Adrenal gland (tissue), 12 donors: ENCODE data around the gene MARCHF10. TPM values are rescaled to one million over a fixed set of nuclear protein-coding genes. Genes with fewer than 3 reads are reported as not detected.

Experiments
- DNase-seq, 7 donors: peaks; one replicate each; pipeline ENCODE4 v3.0.0-alpha.2; 2019 to 2020
- H3K27ac ChIP-seq, 5 donors: fragments of 200-600 bp; sonication (generic) in 4 of 5; 1 replicate in 3 of 5; 2 replicates in 2 of 5; pipeline versions ENCODE4 v1.5.1 to v1.8.0; 2016 to 2020; ENCODE audit warnings: mild to moderate bottlenecking in 1 of 5
- H3K27me3 ChIP-seq: fragments of 200-600 bp; 2 replicates; pipeline ENCODE4 v1.8.0; 2021
- H3K36me3 ChIP-seq, 2 donors: fragments of 200-600 bp; replicated peaks in 1 of 2; 1 replicate in 1 of 2; 2 replicates in 1 of 2; pipeline versions ENCODE4 v1.5.1 to v1.8.0; 2018 to 2022
- H3K4me1 ChIP-seq, 2 donors: fragments of 200-600 bp; replicated peaks in 1 of 2; 1 replicate in 1 of 2; 2 replicates in 1 of 2; pipeline versions ENCODE4 v1.5.1 to v1.8.0; 2018 to 2021
- H3K4me3 ChIP-seq, 4 donors: fragments of 200-600 bp; sonication (generic) in 3 of 4; one replicate each; pipeline ENCODE4 v1.5.1; 2016 to 2018
- H3K9me3 ChIP-seq, 3 donors: fragments of 200-600 bp; sonication (generic) in 1 of 3; replicated peaks in 1 of 3; 1 replicate in 2 of 3; 2 replicates in 1 of 3; pipeline versions ENCODE4 v1.5.1 to v1.8.0; 2016 to 2021
- CTCF ChIP-seq, 6 experiments: fragments of 450-650 bp in 4 of 6; fragments of 200-600 bp in 2 of 6; sonication (generic) in 1 of 6; IDR thresholded peaks; 1 replicate in 5 of 6; 2 replicates in 1 of 6; pipeline versions ENCODE4 v1.5.1 to v1.8.0; 2016 to 2021; ENCODE audit warnings: antibody characterized with exemption in 6 of 6, mild to moderate bottlenecking in 2 of 6, moderate library complexity in 1 of 6
- POLR2A ChIP-seq, 2 donors: fragments of 450-650 bp; IDR thresholded peaks; one replicate each; pipeline ENCODE4 v1.6.1; 2017; ENCODE audit warnings: antibody characterized with exemption in 2 of 2, mild to moderate bottlenecking in 2 of 2, moderate library complexity in 1 of 2
- WGBS, 4 donors: extraction: QIAGEN DNeasy Blood & Tissue Kit in 2 of 4; methylation state at CpG; one replicate each; pipeline versions ENCODE4 v1.1.5 to v1.1.7; 2013 to 2017; 5-methylcytosine and 5-hydroxymethylcytosine counted together
- intact Hi-C, 2 donors: fragments of 100-400 bp; cut with DNase I; formaldehyde crosslinking; loops; one replicate each; pipeline versions ENCODE4 v1.14.1 to v1.15.0; 2022 to 2023
- polyA plus RNA-seq, 3 donors: library from polyadenylated mRNA; stranded (reverse); fragments of 200-250 nt in 2 of 3; fragments of 350-450 nt in 1 of 3; fragmentation: Illumina TruSeq in 1 of 3; extraction: RNeasy Lipid Tissue Mini Kit (QIAGEN cat#74804) in 1 of 3; gene quantifications; one replicate each; pipeline ENCODE4 v1.2.3, GENCODE V29; 2013 to 2014
- total RNA-seq, 9 donors: library from RNA; depleted of rRNA in 4 of 9; stranded (reverse); fragments of >200 nt in 4 of 9; fragments of 120-200 nt in 1 of 9; fragmentation: NEBNext Ultra II Directional in 1 of 9; extraction: Animal tissue kit (Norgen Biotek cat#: 25700) in 1 of 9; gene quantifications; one replicate each; pipeline versions ENCODE4 v1.1.0 to v1.2.4, GENCODE V29; 2013 to 2023
- donor health status: healthy with polysubstance abuse.
- donor health status: Bipolar disorder and iron deficiency.
- donor health status: DM: yes; HTN: yes; CAD: no.
- donor health status: DM: no; HTN: no; CAD: no.
- donor health status: DM: no; HTN: no; CAD: no.
- donor health status: DM: yes; HTN: yes; CAD: no.

The MARCHF10 gene
- total and polyA plus RNA-seq, 12 donors: 0.31 to 0.64 (median 0.43) TPM; not detected in 8

- intact Hi-C loops: no loop called here
These were observed 5.4 kb downstream of the MARCHF10 start for GRCh38 chr17:62802561-62803205.

GRCh38 chr17:62801553-62802114, 6.5 kb downstream of the MARCHF10 start:
- DNase-seq: no peak
- no peak overlapping the region for H3K27ac ChIP-seq
- intact Hi-C loops: no loop called here
- no peaks in the 10 kb centered on the region for H3K4me1 ChIP-seq
- no peaks in the 10 kb centered on the region for H3K9me3 ChIP-seq
- TF ChIP-seq CTCF (IDR thresholded peaks at IDR 0.05) (no peak), POLR2A (IDR thresholded peaks at IDR 0.05) (no peak)
- WGBS, 4 donors: 86 to 89% (median 87%) methylated on average over 7 of the region's 7 CpGs
- H3K27me3 ChIP-seq: peaks cover 15% of the 10 kb centered on the region
- no peaks in the 10 kb centered on the region for H3K36me3 ChIP-seq
- H3K4me3 ChIP-seq: no peak overlapping the region

More at GRCh38 chr17:62802561-62803205, 5.4 kb downstream of the MARCHF10 start:
- Histone ChIP-seq H3K4me3 (no peak overlapping the region), H3K36me3 (no peaks in the 10 kb centered on the region), H3K9me3 (no peaks in the 10 kb centered on the region), H3K27ac (no peak overlapping the region), H3K4me1 (peaks cover 0 to under 1% of the 10 kb centered on the region in 2 donors), H3K27me3 (peaks cover 24% of the 10 kb centered on the region)
- WGBS, 4 donors: 70 to 78% (median 74%) methylated on average over 9 of the region's 9 CpGs
- peak in 1 of 7 donors; percentile 18 for DNase-seq
- no peak for TF ChIP-seq POLR2A (IDR thresholded peaks at IDR 0.05)
- TF ChIP-seq CTCF (IDR thresholded peaks at IDR 0.05): no peak

- H3K4me1 ChIP-seq: no peaks in the 10 kb centered on the region
- WGBS, 4 donors: 60 to 68% (median 61%) methylated on average over 6 to 7 of the region's 7 CpGs
These were observed 7.5 kb downstream of the MARCHF10 start for GRCh38 chr17:62800585-62800984.

GRCh38 chr17:62797959-62798358, 10.2 kb downstream of the MARCHF10 start:
- Histone ChIP-seq H3K27ac (no peak overlapping the region), H3K9me3 (no peaks in the 10 kb centered on the region), H3K4me3 (no peak overlapping the region), H3K36me3 (no peaks in the 10 kb centered on the region), H3K4me1 (no peaks in the 10 kb centered on the region), H3K27me3 (no peaks in the 10 kb centered on the region)
- intact Hi-C loops: no loop called here
- peak in 1 of 7 donors; percentile 6 for DNase-seq
- no peak for TF ChIP-seq POLR2A (IDR thresholded peaks at IDR 0.05)
- no peak for TF ChIP-seq CTCF (IDR thresholded peaks at IDR 0.05)

More at GRCh38 chr17:62800585-62800984, 7.5 kb downstream of the MARCHF10 start:
- no peaks in the 10 kb centered on the region for H3K9me3 ChIP-seq
- peak in 1 of 7 donors; percentile 37 for DNase-seq
- no peaks in the 10 kb centered on the region for H3K36me3 ChIP-seq
- no peak for TF ChIP-seq CTCF (IDR thresholded peaks at IDR 0.05)
- TF ChIP-seq POLR2A (IDR thresholded peaks at IDR 0.05): no peak
- H3K4me3 ChIP-seq: no peak overlapping the region
- peaks cover 10% of the 10 kb centered on the region for H3K27me3 ChIP-seq
- intact Hi-C loops: no loop called here
- no peak overlapping the region for H3K27ac ChIP-seq
